Smooth muscle cell of the brain vasculature (primary cell): ENCODE data around the gene OTOA.
"Not testable (repeated sequence)": the region's sequence is repeated elsewhere in the genome, so short reads cannot be mapped to it uniquely, and the experiment has no call there.

ENCODE experiments used
- DNase-seq: peaks from one replicate; pipeline ENCODE4 v3.0.0-alpha.2; 2012; ENCODE audit warnings: low read depth, low spot score

The OTOA gene

DNA sequence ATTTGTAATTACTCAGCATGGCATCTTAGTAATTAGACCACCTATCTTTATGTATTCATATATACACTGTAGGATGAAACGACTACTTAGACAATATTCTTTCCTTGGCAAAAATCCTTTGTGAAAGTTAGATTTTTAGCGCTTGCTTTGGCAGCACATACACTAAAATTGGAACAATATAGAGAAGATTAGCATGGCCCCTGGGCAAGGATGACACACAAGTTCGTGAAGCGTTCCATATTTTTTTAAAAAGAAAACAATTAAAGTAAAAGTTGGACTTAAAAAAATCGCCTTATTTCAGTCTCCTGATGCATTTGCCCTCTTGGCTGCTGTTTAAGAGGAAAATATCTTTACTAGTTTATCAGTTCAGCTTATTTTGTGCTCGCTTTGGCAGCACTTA lies 21.9 kb upstream of the OTOA start:
- DNase-seq: no peak

DNA sequence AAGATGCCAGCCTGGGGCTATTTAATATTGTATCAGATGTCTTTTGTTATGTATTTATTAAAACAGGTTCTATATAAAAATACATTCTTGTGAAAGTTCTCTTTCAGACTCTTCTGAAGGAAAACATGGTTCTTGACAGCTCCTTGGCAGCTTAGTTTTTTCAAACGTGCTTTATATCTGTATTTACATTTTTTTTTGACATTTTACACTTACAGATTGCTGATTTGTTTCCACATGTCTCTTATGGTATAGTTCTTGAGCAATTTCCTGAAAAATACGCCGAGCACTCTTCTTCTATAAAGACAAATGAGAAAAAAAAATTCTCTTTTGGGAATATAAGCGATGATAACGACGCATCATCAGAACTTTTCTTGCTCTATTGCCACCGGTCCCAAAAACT lies 20.9 kb upstream of the OTOA start:
- DNase-seq: no peak

DNA sequence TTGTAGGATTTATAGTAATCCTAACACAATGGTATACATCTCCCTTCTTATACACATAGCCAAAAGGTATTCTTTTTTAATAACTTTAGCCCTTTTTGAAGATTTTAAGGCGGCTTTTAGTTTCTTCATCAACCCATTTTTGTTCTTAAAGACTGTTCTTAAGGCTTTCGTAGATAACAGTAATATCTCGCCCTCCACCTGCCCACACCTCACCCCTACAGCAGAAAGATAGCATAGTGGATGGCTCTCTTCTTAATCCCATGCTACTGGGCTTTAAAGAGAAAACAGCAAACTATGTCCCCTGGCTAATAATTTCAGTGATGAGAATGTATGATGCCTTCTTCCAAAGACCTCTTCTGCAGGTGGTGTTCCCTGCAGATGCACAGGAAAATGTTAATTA lies 20.0 kb upstream of the OTOA start:
- no peak for DNase-seq

DNA sequence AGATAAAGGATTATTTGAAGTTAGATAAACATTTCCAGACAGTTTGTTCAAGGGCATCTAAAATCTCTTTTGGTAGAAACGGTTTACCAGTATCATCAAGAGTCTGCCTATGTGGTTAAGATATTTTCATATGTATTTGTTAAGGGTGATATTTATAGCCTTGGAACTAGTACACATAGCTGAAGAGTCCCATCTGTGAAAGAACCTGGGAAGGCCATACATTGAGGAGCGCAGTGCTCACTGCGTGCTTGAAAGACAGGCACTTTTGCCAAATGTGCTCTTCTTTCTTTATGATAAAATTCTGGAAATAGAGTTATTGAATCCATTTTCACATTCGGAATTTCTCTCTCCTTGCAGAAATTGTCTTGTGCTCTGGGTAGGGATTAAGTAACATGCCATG lies 19.1 kb upstream of the OTOA start:
- no peak for DNase-seq

DNA sequence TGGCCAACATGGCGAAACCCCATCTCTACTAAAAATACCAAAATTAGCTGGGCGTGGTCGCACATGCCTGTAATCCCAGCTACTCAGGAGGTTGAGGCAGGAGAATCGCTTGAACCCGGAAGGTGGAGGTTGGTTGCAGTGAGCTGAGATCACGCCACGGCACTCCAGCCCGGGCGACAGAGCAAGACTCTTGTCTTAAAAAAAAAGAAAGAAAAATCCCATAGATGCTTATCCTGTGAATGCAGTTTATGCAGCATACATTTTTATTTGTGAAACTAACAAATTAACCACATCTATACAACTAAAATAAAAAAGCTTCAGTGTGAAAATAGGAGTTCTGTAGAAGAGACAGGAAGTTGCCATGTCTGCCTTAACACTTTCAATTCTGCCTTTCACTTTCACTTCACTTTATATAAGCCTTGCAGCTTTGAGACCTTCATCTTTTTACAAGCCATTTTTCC lies 18.5 kb upstream of the OTOA start:
- DNase-seq: no peak

DNA sequence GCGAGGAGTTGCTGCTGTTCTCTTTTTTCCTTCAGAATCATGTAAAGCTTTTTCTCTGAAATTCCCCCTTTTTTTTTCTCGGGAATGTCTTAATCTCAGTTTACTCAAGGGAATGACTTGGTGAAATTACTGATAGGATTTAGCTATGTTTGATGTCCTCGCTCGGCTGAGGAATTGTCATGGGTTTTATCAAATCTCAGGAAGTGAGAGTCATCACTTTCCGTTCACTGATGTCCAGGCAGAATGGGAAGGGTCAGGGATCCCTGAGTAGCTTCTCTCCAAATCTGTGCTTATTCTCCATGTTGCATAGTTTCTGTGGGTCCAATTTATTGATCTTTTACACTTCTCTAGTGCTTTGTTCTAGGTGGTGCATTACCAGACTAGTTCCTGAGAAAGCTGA lies 17.7 kb upstream of the OTOA start:
- DNase-seq: no peak

DNA sequence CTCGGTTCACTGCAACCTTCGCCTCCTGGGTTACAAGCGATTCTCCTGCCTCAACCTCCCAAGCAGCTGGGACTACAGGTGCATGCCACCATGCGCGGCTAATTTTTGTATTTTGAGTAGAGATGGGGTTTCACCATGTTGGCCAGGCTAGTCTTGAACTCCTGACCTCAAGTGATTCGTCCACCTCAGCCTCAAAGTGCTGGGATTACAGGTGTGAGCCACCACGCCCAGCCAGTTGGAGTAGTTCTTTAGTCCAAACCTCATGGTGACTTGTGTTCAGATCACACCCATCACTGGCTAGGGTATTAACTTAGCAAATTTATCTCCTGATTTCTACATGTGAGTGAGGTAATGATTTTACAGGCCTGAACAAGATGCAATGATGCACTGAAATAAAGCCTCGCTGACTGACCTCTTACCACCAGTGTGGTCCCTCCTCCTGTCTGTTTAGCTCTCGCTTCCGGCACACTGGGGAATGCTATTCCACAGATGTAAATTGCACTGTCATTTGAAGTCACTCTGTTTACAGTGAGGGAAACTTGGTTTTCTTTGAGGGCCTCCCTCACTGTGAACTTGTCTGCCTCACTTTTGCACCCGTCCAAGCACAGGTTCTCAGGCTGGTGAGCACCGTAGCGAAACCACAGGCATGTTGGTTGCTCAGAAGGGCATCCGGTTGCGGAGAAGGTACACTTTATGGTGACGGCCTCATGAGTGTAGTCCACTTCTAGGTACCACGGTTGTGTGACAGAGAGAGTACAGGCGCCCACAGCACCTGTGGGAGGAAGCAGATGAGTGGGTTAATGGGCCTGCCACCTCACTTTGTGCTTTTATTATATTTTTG lies 16.8 kb upstream of the OTOA start:
- DNase-seq: no peak

DNA sequence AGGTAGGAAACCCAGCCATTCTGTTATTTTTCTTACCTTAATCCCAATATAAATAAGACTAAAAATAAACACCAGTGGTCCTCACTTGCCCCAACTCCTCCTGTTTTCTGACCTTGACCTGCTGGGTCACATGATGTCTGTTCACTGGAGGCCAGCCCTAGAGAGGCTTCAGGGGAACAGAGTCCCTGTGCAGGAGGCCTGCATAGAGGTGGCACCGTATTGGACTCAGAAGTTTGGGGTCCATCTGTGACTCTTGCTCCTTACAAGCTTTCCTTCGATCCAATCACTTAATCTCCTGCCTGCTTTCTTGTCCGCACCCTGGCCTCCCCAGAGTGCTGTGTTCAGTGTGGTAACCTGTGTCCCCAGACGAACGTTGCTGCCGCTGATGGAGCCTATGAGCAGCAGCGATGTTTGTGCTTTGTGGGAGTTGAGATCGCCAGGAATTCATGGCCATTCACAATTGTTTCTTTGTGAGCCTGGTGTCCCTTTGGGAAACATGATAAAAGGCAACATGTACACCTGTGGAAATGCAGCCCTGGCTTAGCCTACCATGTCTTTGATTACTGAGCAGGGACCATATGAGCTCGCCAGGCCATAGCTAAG lies 16.1 kb upstream of the OTOA start:
- no peak for DNase-seq

DNA sequence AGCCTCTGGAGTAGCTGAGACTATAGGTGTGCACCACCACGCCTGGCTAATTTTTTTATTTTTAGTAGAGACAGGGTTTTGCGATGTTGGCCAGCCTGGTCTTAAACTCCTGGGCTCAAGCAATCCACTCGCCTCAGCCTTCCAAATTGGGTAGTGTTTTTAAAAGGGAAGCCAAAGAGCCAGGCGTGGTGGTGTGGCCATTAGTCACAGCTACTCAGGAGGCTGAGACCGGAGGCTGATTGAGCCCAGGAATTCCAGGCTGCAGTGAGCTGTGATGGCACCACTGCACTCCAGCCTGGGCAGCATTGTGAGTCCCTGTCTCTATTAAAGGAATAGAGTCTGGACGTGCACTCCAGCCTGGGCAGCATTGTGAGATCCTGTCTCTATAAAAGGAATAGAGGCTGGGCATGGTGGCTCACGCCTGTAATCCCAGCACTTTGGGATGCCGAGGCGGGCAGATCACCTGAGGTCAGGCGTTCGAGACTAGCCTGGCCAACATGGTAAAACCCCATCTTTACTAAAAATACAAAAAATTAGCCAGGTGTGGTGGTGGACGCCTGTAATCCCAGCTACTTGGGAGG lies 13.9 kb upstream of the OTOA start:
- DNase-seq: not testable (repeated sequence)

DNA sequence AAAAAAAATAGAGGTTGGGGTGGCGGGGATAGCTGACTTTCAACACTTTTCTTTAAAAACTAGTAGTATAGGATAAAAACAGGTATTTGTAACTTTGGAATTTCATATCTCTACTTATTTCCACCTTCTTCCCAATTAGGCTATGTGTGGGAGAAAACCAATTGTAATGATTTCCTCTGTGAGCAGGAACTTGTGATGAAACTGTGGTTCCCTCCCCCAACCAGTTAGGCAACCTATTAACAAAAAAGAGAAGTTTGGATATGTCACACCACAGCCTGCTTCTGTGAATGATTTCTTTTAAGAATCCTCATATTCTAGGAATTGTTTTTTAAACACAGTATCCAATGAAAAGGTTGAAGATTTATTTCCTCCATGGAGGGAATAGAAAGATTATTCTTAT lies 13.2 kb upstream of the OTOA start:
- no peak for DNase-seq

DNA sequence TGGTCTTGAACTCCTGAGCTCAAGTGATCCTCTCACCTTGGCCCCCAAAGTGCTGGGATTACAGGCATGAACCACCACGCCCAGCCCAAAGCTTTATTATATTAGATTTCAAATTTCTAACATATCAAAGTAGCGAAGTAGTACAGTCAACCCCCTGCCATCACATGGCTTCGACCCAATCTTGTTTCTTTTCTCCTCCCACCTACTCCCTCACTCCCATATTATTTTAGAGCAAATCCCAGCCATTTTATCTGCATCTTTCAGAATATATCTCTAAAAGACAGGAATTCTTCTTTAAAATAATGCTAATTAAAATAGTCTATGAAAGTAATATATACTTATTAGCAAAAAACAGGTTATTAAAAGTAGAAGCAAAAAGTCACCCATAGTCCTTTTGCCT lies 12.3 kb upstream of the OTOA start:
- DNase-seq: no peak

DNA sequence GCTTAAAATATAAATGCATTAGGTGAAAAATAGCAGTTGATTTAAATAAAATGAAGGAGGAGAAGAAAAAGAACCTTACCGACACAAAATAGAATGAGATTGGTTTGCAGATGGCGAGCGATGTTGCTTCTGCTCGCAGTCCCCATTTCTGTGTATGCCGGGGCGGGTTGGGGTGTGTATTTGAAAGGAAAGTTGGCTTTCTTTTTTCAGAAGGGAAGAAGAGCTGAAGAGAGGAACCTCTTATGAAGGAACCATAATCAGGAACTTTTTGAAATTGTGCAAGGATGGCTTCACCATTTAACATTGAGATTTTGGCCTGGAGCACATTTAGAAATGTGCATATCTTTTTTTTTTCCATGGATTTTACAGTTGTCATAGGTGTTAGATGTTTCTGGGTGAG lies 11.3 kb upstream of the OTOA start, which contains the start of gene IGSF6:
IGSF6 (minus strand) TSS at position 156 of the 400 bp plus-strand sequence; CDS start at position 146, 10 bp downstream.
- no peak for DNase-seq

DNA sequence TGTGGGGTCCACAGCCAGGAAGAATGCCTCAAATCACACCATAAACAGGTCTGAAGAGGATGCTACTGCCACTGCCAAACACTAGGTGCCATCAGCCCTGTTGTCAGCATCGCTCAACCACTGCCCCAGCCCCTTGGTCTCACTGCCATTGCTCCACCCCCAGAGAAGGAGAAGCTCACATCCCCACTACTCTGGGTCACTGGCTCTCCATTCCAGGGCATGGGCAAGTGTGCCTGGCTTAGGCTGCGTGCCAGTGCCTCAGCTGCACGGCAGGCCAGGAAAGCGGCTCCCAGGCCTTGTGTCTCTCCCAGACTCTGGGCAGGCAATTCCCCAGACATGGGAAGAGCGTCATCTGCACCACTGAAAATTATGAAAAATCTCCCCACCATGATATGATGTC lies 10.2 kb upstream of the OTOA start:
- no peak for DNase-seq

DNA sequence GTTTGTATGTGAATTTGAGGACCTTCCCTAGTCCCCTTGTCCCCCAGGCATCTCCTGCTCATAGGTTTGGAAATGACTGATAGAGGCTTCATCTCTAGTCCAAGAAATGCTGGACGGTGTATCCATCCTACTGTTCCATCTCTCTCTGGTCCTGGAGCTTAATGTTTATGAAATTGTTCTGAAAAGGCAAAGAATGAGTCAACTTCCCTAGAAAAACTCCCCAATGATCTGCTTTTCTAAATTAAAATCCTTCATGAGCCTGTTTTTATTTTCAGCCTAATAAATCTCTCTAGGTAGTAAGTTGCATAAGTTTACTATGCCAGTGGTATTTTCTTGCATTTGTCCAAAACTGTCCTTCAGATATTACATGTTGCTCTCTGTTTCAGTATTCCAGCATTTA lies 9.3 kb upstream of the OTOA start:
- DNase-seq: no peak

DNA sequence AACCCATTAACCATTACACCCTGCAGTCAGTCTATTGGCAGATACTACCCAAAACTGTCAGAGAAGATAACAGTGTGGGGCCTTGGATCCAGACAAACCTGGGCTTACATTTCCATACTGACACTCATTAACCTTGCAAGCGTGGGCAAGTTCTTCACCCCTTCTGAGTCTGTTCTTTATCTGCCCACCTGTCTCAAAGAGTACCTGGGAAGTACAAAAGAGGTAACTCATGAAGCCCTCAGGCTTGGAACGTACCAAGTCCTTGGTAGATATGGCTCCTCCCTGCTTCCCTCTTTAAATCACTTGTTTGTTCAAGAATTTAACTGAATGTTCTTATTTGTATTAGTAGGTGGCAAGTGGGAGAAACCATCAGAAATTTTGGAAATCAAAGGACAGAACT lies 8.9 kb upstream of the OTOA start:
- DNase-seq: no peak

DNA sequence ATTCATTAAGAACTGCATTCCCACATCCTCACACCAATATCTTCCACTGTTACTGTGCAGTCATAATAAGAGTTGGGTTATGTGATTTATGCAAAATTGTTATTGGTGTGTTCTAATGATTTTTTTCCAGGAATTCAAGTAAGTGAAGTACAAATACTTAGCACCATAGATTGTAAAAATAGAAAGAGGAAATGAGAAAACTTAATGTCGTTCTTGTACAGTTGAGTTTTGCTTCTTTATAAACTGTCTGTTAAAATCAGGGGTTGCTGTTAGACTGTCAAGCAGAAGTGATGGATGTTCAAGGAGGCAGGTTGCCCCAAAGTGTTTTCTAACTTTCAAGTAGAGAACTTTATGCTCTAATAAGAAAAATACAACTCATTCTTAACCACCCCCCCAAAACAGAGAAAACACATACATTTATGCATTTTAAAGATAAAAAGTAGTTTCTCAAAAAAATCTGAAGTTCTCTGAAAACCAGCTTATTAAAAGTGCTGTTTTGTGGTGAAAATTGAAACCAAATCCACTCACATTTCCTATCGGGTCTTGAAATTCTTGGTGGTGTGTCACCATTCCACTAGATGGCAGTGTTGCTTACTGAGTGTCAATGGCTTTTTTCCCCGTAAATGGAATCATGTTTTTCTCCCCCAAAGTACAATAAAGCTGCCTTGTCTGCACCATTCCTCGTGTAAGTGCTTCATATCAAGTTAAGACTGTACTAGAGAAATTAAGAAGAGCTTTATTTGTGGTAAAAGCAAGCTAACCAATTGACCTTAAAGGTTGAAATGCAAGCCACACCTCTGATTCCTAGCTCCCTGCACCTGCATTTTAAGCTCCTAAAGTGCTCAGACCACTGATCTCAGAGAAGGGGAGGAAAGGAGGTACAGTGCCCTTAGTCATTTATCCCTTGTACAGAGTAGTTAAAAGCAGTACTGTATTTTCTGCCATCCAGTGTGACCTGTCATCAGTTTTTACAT lies 6.7 kb upstream of the OTOA start:
- DNase-seq: peak; percentile 29

DNA sequence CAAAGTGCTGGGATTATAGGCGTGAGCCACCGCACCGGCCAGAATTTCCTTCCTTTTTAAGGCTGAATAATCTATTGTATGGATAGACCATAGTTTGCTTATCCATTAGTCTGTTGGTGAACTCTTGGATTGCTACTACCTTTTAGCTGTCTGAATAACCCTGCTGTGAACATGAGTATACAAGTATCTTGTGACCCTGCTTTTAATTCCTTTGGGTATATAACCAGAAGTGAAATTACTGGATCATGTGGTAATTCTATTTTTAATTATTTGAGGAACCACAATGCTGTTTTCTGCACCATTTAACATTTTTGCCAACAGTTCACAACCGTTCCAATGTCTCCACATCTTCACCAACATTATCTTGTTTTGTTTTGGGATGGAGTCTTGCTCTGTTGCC lies 4.6 kb upstream of the OTOA start:
- DNase-seq: no peak

DNA sequence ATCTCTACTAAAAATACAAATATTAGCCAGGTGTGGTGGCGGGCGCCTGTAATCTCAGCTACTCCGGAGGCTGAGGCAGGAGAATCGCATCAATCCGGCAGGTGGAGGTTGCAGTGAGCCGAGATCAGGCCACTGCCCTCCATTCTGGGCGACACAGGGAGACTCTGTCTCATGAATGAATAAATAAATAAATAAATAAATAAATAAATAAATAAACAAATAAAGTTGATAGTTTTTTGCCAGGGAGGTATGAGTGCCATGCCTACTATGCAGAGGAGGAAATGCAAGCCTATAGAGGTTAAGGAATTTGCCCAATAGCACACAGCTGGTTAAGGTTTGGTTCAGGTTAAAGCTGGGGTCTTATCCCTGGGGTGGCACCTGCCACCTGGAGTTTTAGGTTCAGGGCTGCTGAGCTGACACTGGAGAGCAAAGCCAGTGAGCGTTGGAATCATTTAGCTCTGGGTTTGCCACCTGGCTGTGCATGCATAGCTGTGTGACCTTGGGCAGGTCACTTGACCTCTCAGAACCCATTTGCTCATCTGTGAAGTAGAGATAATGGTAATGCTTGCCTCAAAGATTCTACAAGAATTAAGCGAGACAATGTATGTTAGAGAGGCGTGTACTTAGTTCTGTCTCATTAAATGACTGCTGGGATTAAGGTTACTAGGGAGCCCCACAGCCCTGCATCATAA lies 1.2 kb downstream of the OTOA start:
- DNase-seq: no peak

DNA sequence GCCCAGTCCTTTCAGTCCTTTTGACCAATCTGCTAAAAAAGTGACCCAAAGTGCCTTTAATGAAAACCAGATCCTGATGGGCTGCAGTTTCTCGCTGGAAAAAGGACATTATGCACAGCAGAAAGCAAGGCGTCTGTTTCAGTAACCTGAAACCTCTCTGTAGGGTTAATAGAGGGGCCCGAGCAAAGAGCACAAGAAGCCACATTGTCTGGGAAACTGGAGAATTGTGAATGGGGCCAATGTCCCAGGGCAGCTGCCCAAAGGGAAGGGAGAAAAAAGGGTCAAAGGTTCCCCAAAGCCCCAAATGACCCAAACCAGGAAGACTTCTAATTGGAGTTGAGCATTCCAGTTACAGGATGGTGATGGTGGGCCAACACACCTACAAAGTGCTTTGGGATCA lies 3.0 kb downstream of the OTOA start:
- DNase-seq: no peak

DNA sequence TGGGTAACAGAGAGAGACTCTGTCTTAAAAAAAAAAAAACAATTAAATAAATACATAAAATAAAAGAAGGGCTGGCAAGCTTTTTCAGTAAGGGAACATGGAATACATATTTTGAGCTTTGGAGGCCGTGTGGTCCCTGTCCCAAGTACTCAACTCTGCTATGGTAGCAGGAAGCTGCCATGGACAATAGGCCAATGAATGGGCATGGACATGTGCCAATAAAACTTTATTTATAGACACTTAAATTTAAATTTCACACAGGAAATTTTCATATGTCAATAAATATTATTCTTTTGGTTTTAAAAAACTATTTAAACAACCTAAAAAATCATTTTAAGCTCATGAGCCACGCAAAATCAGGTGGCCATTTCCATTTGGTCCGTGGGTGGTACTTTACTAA lies 3.8 kb downstream of the OTOA start:
- DNase-seq: no peak

DNA sequence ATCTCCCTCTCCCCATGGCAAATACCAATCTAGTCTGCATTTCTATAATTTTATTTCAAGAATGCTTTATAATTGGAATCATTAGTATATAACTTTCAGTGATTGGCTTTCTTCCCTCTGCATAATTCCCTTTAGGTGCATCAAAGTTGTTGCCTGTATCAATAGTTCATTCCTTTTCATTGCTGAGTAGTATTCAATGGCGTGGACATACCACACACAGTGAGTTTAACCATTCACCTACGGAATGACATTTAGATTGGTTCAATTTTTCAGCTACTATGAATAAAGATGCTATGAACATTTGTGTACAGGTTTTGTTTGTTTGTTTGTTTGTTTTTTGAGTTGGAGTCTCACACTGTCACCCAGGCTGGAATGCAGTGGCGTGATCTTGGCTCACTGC lies 9.7 kb downstream of the OTOA start:
- DNase-seq: no peak
